HG03354 (cell line): ENCODE measurements around the gene UMODL1.

ENCODE experiments used
- ATAC-seq: cut with Tn5 transposase; IDR thresholded peaks from one replicate; pipeline ENCODE4 v1.9.1; 2021; ENCODE audit warnings: mild to moderate bottlenecking; ENCODE audit not compliant: unreplicated experiment, poor library complexity, severe bottlenecking

UMODL1 gene

GRCh38 chr21:42124826-42125570, 53.9 kb downstream of the UMODL1 start:
- ATAC-seq, result no peak

- ATAC-seq, result no peak
Measured at GRCh38 chr21:42125571-42126544, 54.7 kb downstream of the UMODL1 start.

GRCh38 chr21:42127164-42128150, 56.3 kb downstream of the UMODL1 start:
- no peak for ATAC-seq

GRCh38 chr21:42129300-42130266, 58.5 kb downstream of the UMODL1 start:
- no peak for ATAC-seq

- ATAC-seq, result no peak
Measured at GRCh38 chr21:42130441-42130840, 59.3 kb downstream of the UMODL1 start.

- ATAC-seq, result no peak
Measured at GRCh38 chr21:42132183-42132582, 61.1 kb downstream of the UMODL1 start.

- no peak for ATAC-seq
Measured at GRCh38 chr21:42133131-42133530, 62.0 kb downstream of the UMODL1 start.

- ATAC-seq, result no peak
Measured at GRCh38 chr21:42135386-42136052, 64.4 kb downstream of the UMODL1 start.

GRCh38 chr21:42137191-42137904, 66.2 kb downstream of the UMODL1 start:
- ATAC-seq, result no peak

- ATAC-seq, result no peak
Measured at GRCh38 chr21:42140196-42140934, 69.2 kb downstream of the UMODL1 start.

GRCh38 chr21:42141643-42142042, 70.5 kb downstream of the UMODL1 start:
- ATAC-seq, result no peak

- ATAC-seq, result no peak
Measured at GRCh38 chr21:42142141-42142540, 71.0 kb downstream of the UMODL1 start.

- no peak for ATAC-seq
Measured at GRCh38 chr21:42142627-42143026, 71.5 kb downstream of the UMODL1 start.

- no peak for ATAC-seq
Measured at GRCh38 chr21:42143111-42143510, 72.0 kb downstream of the UMODL1 start.

GRCh38 chr21:42144221-42144620, 73.1 kb downstream of the UMODL1 start:
- no peak for ATAC-seq

- no peak for ATAC-seq
Measured at GRCh38 chr21:42144679-42145568, 73.8 kb downstream of the UMODL1 start.
